ENCODE measurements around the gene LRFN5.
"Not testable (repeated sequence)": the region's sequence is repeated elsewhere in the genome, so short reads cannot be mapped to it uniquely, and the experiment has no call there.

The LRFN5 gene

GRCh38 chr14:41606532-41607303 is at the start of gene LRFN5:
Gene LRFN5 (plus strand): TSS chr14:41606876.
- peak in 1 of 2 donors; percentile 2 for DNase-seq

- DNase-seq: no peak
Observed at GRCh38 chr14:41558490-41558889, 48.2 kb upstream of the LRFN5 start.

GRCh38 chr14:41566864-41567263 is 39.8 kb upstream of the LRFN5 start:
- not testable (repeated sequence) for DNase-seq

GRCh38 chr14:41568979-41569378 is 37.7 kb upstream of the LRFN5 start:
- no peak for DNase-seq

GRCh38 chr14:41570415-41571155 is 36.1 kb upstream of the LRFN5 start:
- no peak for DNase-seq

- DNase-seq: no peak
Observed at GRCh38 chr14:41586237-41586636, 20.4 kb upstream of the LRFN5 start.

- no peak for DNase-seq
Observed at GRCh38 chr14:41597647-41598046, 9.0 kb upstream of the LRFN5 start.

GRCh38 chr14:41599805-41600385 is 6.8 kb upstream of the LRFN5 start:
- DNase-seq: not testable (repeated sequence)

- DNase-seq: no peak
Observed at GRCh38 chr14:41604721-41605531, 1.8 kb upstream of the LRFN5 start.

GRCh38 chr14:41605550-41606281 is 960 bp upstream of the LRFN5 start:
- DNase-seq: no peak

GRCh38 chr14:41606282-41606531 is 469 bp upstream of the LRFN5 start:
- DNase-seq: no peak

- DNase-seq: no peak
Observed at GRCh38 chr14:41607304-41607775, 664 bp downstream of the LRFN5 start.

GRCh38 chr14:41607966-41608663 is 1.4 kb downstream of the LRFN5 start:
- DNase-seq: no peak

- DNase-seq: no peak
Observed at GRCh38 chr14:41608681-41609390, 2.2 kb downstream of the LRFN5 start.

GRCh38 chr14:41609704-41610183 is 3.1 kb downstream of the LRFN5 start:
- no peak for DNase-seq

- DNase-seq: no peak
Observed at GRCh38 chr14:41615011-41615595, 8.4 kb downstream of the LRFN5 start.

GRCh38 chr14:41623736-41624135 is 17.1 kb downstream of the LRFN5 start:
- DNase-seq: no peak

GRCh38 chr14:41629876-41630275 is 23.2 kb downstream of the LRFN5 start:
- DNase-seq: no peak

GRCh38 chr14:41634286-41634685 is 27.6 kb downstream of the LRFN5 start:
- DNase-seq: no peak

Measured in stimulated activated CD4-positive, alpha-beta T cell treated with anti-CD3 and anti-CD28 coated beads, Interleukin-2, amount 100 ng/mL, for 48 hours (primary cell).